Activated CD4-positive, alpha-beta T cell treated with anti-CD3 and anti-CD28 coated beads, Interleukin-2, Interleukin-4, amounts not matched to agents 100 ng/mL and 50 ng/mL, durations not matched to agents 16 hours and 8 hours (primary cell): ENCODE results near the gene DNM1.
A peak's percentile ranks its signal among the peaks of the same experiment; 100 is the strongest.

ENCODE experiments used
- DNase-seq: peaks from one replicate; pipeline ENCODE4 v3.0.0-alpha.2; 2020; ENCODE audit warnings: low spot score

The DNM1 gene

DNA sequence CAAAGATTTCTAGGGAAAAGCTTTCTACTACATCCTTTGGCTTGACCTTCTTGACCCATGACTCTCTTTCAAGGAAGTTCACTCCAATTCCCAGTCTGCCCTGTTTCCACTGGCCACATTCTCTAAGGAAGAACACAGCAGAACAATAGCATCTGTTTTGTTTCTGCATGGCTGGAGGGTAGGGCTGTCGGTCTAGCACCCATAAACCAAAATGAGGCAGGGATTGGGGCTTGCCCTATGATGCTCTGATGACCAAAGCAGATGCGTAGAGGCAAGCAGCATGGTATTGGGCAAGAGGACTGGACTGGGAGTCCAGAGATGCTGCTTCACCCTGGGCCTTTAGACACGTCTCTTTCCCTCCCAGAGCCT is 48.5 kb downstream of the DNM1 start:
- no peak for DNase-seq

DNA sequence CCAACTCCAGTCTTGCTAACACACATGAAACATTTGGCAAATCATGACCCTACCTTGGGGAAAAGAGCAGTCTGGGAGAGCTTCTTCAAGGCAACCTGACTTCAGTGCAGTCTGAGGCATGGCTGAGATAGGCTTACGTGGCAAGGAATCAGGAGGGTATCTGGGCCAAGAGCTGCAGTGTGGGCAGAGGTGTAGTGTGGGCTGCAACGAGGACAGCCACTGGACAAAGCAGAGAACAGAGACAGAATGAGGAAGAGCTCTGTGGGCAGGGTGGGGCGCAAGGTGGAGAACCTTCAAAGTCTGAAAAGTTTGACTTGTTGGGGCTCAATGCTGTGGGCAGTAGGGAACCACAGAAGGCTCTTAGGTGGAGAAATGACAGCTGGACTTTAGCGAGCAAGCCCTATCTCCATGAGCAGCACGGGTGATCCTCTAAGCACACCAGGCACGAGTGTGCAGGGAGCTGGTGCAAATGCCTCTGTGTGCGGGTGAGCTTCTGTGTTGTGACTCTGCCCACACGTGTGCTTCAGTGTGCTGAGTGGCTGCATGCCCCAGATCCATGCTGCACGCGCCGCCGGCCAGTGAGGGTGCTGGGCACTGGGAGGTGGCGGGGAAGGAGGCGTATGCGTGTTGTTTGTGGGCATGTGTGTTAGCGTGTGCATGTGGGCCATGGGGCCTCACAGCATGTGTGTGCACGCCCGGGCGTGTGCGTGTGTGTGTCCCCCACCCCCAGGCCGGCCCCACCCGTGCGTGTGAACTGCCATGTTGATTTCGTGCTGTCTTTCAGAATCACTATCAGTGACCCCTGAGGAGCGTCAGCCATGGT is 49.3 kb downstream of the DNM1 start:
- DNase-seq, result no peak

DNA sequence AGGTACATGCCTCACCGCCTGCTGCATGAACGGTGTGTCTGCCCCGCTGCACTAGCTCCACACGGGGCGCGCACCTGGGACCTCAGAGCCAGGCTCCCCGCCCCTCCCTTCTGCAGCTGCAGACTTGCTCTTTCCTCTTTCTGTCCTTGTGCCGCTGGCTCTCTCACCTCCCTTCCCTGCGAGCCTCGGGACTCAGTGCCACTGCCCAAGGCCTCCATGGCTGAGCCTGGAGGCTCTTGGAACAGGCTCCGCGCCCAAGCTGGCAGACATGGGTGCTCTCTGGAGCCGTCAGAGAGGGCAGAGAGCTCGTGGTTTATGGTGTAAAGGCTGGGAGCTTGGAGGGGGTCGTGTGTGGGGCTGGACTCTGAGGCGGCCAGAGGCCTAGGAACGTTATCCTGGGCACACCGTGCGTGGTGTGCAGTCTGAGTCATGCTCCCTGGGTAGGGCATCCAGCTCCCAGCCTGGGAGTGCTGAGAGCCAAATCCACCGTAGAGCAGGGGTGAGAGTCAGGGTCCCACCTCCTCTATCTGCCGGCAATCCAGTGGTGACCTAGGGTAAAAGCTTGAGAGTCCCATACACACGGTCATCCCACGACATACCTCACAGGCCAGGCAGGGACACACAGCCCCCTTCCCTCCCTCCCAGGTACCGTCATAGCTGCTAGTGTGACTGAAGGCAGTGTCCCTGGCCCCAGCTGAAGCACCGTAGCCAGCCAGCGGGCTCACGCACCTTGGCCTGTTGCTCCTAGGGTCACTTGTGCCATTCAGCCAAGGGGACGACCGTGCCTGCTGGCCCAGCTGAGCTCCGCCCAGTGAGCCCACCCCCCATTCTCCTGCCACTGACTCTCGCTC is 50.2 kb downstream of the DNM1 start:
- no peak for DNase-seq

GRCh38 chr9:128253991-128254346 is 50.8 kb downstream of the DNM1 start:
- DNase-seq, result no peak

- no peak for DNase-seq
Measured at GRCh38 chr9:128254362-128254761, 51.2 kb downstream of the DNM1 start.

- peak; percentile 42 for DNase-seq
Measured at GRCh38 chr9:128254855-128255759, 51.9 kb downstream of the DNM1 start.

DNA sequence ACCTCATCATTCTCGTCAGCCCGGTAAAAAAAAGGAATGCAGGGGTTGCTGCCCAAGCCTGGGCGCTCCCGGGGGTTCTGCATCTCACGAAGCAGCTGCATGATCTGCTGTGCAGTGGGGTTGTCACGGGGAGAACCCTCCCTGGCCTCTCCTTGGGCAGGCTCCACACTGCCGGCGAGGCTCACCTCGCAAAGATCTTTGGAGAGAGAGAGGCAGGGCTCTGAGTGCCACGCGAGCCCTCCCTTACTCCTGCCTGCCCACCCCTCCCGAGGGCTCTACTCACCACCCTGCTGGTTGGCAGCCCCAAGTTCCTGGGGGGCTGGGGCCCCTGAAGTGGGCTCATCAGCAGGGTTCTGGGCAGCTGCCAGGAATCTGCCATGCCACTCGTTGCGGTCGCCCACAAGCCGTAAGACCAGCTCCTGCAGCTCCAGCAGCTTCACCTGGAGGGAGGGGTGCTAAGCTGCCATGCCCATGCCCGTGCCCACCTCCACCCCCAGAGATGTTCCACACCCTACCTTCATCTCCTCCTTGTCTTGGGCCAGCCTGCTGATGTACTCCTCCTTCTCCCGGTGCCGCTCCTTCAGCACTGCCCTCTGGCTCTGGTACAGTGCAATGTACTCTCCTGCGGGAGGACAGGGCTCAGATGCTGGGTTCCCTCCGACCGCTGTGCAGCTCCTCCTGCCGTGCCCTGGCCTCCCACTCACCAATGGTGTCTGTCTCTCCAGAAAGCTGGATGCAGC is 54.1 kb downstream of the DNM1 start:
- DNase-seq, result no peak

DNA sequence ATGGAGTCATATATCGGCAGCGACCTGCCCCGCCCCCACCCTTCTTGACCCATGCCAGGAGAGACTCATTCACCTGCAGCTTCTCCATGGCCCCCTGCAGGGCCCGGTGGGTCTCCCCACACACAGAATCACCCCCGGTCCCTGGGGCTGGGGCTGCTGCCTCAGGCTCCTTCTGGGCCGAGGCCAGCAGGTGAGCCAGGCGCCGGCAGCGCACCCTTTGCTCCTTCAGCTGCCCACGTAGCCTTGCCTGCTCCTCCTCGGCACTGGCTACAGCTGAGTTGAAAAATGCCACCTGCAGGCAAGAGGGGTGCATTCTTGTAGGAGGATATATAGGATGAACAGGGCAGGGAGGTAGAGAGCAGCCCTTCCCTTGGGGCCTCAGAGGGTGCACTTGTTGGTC is 54.7 kb downstream of the DNM1 start:
- DNase-seq, result no peak

DNA sequence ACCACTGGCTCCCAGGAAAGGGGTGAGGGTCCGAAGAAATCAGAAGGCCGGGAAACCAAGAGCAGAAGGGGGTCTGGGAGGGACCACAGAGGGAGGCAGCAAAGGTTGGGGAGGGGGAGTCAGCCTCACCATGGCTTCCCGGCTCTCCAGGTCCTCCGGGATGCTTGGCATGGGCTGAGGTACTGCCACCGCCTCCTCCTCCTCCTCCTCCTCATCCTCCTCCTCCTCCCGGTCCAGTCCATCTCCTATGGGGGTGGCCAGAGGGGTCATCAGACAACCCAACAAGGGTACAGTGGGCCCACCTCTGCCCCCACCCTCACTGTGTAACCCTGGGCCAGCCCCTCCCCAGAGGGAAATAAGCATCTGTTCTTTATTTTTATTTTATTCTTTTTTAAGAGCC is 55.1 kb downstream of the DNM1 start:
- no peak for DNase-seq

DNA sequence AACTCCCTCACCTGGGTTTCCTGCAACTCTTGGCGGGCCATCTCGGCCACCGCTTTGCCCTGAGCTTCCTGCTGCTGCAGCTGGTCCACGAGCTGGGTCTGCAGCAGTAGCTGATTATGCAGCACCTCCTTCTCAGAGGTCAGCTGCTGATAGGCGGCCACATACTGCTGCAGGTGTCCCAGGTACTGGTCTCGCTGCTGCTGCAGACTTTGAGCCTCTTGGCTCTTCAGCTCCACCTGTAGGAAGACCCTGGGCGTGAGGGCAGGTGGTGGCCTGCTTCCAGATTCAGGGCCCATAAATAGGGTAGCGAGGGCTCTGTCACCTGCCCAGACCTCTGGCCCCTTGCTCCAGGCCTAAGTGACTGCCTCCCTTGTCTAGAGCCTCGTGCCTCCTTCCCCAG is 56.0 kb downstream of the DNM1 start:
- no peak for DNase-seq

GRCh38 chr9:128260340-128260739 is 57.2 kb downstream of the DNM1 start:
- DNase-seq, result no peak

DNA sequence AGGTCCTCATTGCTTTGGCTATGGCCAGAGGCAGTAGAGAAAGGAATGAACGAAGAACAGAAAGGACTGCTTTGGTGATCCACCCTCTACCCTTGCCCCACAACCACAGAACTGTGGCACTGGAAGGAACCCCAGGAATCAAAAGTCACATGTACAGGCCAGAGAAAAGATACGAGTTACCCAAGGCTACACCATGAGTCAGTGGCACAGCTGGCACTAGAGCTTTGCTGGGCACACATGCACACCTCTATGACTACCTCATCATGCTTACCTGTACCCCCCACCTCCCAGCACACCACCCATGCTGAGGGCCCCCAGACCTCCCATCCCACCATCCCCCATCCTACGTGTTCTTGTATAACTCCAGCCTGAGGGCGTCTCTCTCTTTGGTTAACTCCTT is 59.5 kb downstream of the DNM1 start:
- no peak for DNase-seq

- DNase-seq, result no peak
Measured at GRCh38 chr9:128265348-128265847, 62.2 kb downstream of the DNM1 start.

DNA sequence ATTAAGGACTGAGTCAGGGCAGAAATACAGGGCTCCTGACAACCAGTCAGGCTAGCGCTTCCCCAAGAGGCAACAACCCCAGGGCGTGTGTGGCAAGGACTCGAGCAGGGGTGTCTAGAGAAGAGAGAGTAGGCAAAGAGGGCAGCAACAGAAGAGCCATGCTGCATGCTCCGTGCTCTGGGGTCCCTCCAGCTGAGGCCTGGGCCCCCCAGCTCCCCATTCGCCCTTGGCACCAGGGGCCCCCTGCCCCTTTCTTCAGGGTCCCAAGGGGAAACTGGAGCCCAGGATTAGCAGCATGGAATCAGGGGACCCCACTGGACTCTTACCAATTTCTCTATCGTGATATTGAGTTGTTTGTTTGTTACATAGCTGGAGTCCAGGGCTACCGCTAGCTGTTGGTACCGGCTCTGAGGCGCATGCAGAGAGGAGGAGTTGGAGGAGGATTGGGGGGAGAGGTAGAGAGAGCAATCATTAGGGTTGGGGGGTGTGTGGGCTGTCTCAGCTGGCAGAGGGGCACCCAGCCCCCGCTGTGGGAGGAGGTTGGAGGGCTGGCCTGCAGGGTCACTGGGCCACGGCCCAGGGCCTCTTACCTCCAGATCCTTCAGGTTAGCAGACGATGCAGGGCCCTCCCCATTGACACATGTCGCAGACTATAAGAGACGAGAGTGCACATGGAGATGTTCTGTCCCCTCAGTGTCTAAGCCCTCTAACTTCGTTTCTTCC is 63.9 kb downstream of the DNM1 start:
- DNase-seq, result no peak

GRCh38 chr9:128271112-128271511 is 67.9 kb downstream of the DNM1 start:
- no peak for DNase-seq

DNA sequence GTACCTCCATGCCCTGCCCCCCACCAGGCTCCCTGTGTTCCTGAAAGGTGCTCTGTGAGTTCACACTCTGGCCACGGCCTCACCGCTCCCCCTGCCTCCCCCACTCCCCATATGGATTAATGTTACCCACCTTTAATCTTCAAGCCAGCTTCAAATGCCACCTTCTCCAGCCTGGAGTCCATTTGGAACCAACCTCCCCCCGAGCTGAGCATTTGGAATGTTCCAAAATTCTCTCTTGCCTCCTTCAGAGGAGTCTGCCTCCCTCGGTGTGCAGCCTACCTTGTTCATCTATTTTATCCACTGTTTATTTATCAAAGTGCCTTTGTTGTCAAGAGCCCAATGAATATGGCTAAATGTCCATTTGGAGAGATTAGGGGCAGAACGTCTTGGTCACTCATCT is 68.3 kb downstream of the DNM1 start:
- DNase-seq, result no peak

- no peak for DNase-seq
Measured at GRCh38 chr9:128274245-128274644, 71.1 kb downstream of the DNM1 start.

DNA sequence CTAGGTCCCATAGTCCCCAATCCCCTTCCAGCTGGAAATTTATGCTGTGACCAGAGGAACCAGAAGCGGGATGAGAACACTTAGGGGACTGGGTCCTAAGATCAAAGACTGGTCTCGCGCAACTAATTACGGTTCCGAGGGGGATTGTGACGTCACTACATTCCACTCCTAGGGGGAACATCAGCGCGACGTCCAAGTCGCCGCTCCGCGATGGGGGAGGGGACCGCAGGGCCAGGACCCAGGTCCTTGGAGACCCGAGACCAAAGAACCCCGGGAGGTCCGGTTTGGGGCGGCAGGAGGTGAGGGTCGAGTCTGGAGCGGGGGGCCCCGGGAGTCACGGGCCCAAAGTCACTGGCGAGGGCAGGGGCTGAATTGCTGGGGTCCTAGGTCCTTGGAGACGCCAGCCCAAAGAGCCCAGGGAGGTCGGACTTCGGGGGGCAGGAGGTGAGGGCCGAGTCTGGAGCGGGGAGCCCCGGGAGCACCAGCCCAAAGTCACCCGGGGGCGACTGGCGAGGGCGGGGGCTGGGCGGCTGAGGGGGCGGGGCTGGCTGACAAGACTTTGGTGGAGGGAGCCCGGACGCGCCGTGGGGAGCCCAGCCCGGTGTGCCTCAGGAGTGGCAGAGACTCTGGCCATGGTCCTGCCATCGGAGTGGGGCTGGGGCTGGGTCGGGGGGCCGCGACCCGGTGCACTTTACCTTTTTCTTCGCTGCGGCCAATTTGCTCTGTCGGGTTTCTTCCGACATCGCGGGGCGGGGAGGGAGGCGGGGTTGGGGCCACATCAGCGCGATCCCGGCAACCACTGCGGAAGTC is 72.2 kb downstream of the DNM1 start, which contains the start of gene GOLGA2:
TSS of gene GOLGA2 (minus strand) at position 810 of the 810 bp plus-strand sequence. CDS start at position 779, 31 bp downstream.
- DNase-seq, result no peak

DNA sequence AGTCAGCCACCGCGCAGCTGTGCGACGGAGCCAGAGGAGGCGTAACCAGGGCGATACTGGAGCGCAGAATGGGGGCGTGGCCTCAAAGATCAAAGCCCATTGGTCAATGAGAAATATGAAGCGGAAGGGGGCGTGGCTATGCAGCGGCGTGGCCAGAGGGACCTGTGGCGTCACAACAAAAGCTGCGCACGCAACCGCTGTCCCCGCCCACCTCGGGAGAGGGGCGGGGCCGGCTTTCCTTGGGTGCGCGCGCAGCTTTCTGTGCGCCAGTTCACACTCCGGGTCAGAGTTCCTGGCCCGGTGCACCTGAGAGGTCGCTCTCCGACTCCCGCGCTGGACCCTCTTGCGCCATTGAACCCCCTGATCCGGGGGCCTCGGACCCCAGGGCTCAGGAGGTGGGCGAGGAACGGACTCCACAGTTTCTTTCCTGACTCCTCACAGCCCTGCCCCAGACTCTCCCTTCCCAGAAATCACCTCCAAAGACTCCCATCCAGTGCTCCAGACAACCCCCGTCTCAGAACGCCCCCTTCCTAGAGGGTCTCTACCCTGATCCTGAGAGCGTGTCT is 72.9 kb downstream of the DNM1 start, which contains the start of gene SWI5:
TSS of gene SWI5 (plus strand) at position 269 of the 566 bp plus-strand sequence.
- peak; percentile 100 for DNase-seq
